Erythroblast (primary cell): ENCODE results near the gene THRB.

ENCODE experiments used
- GATA1 ChIP-seq: IDR thresholded peaks from 2 replicates; pipeline ENCODE4 v1.6.1; 2011; ENCODE audit warnings: low read depth, mild to moderate bottlenecking, control low read depth, low read length, moderate library complexity
- POLR2A ChIP-seq: IDR thresholded peaks from 2 replicates; pipeline ENCODE4 v1.6.1; 2011; ENCODE audit warnings: mild to moderate bottlenecking, low read length

- TF ChIP-seq POLR2A (no peak), GATA1 (no peak)
These were observed 407.8 kb downstream of the THRB start for GRCh38 chr3:24086617-24087404.
